Anterior cingulate cortex (tissue), 58 donors: ENCODE data around the gene TNPO1.
"Not testable (repeated sequence)": the region's sequence is repeated elsewhere in the genome, so short reads cannot be mapped to it uniquely, and the experiment has no call there.

Experiments
- DNase-seq, 58 donors: peaks; one replicate each; lab custom pipeline; 2025; lab: John Stamatoyannopoulos, UW

The TNPO1 gene

GRCh38 chr5:72921886-72922285 lies 105.4 kb downstream of the TNPO1 start:
- DNase-seq: no peak

DNA sequence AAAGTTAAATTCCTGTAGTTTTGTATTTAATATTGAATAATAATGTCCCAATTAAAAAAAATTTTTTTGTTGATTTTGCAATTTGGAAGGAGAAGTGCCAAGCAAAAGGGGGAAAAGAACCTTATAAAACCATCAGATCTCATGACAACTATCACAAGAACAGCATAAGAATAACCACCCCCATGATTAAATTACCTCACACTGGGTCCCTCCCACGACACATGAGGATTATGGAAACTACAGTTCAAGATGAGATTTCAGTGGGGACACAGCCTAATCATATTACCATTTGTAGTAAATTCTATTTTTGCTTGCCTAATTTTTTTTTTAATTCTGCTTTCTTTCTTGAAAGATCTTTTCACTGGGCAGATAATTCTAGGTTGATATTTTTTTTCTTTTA lies 106.0 kb downstream of the TNPO1 start:
- DNase-seq: no peak

- no peak for DNase-seq
Measured at GRCh38 chr5:72925336-72926010, 109.0 kb downstream of the TNPO1 start.

DNA sequence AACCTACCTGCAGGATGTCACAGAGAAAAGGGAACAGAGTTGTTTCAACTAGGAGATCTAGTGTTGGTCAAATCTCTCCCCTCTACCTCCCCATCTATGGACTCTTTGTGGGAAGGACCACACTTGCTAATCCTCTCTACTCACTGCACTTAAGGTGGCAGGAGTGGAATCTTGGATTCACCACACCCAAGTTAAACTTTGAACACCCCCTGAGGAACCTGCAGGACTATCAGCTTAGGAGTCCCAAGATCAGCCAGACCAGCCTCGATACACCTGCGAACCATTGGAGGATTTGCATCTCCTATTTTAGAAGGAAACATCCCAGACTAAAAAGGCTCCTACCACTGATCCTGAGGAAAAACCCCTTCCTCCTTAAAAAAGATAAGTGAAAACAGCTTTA lies 116.2 kb downstream of the TNPO1 start:
- not testable (repeated sequence) for DNase-seq

DNA sequence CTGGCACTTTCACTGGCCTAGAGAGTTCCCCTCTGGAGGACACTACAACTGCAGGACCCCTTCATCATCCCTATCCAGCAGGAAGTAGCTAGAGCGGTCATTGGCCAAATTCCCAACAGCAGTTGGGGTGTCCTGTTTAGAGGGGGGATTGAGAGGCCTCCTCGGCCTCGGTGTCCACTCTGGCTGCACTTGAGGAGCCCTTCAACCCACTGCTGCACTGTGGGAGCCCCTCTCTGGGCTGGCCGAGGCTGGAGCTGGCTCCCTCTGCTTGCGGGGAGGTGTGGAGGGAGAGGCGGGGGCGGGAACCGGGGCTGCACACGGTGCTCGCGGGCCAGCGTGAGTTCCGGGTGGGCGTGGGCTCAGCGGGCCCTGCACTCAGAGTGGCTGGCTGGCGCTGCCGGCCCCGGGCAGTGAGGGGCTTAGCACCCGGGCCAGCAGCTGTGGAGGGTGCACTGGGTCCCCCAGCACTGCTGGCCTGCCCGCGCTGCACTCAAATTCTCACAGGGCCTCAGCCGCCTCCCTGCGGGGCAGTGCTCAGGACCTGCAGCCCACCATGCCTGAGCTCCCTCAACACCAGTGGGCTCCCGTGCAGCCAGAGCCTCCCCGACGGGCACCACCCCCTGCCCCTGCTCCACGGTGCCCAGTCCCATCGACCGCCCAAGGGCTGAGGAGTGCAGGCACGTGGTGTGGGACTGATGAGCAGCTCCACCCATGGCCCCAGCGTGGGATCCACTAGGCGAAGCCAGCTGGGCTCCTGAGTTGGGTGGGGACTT lies 118.7 kb downstream of the TNPO1 start:
- DNase-seq: not testable (repeated sequence)

GRCh38 chr5:72936893-72937292 lies 120.4 kb downstream of the TNPO1 start:
- peak in 3 of 58 donors; percentile 14 to 32 (median 30) for DNase-seq

DNA sequence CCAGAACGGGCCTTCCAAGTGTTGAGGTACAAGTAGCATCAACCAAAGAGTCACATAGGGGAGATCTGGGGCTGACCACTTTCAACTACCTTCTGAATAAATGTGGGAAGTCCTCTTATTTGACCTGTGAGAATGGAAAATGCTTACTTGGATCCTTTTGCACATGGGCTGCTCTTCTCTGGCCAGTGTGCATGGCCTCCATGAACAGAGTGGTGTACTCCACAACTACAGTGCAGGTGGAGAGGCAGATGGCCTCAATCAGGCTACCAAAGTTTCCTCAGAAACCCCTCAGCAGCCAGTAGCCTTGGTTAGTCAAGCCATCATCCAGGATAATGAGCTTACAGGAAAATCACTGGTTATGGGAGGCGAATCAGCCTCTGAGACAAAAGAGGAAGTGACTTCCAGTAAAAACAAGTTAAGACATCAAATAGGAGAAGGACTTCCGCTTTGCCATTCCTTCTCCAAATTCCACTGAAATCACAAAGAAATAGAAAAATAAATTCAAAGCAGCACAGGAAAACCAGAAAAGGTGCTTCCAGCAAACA lies 121.1 kb downstream of the TNPO1 start:
- DNase-seq: no peak

GRCh38 chr5:72938206-72938605 lies 121.7 kb downstream of the TNPO1 start:
- DNase-seq: no peak

GRCh38 chr5:72940082-72940481 lies 123.6 kb downstream of the TNPO1 start:
- DNase-seq: no peak

DNA sequence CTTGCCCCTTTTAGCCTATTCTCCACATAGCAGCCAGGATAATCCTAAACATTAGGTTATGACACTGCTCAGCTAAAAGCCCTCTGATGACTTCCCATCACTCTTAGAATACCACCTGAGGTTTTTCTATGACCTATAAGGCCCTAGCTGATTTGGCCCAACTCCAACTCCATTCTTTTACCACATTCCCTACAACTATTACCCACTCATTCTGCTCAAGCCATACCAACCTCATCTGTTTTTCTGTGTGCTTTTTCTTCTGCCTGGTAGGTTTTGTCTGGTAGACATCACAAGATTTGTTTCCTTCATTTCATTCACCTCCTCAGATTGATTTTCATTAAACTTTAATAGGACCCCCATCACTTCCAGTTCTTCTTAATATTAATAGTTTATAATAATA lies 126.8 kb downstream of the TNPO1 start:
- DNase-seq: no peak

- DNase-seq: no peak
Measured at GRCh38 chr5:72947498-72947897, 131.0 kb downstream of the TNPO1 start.

DNA sequence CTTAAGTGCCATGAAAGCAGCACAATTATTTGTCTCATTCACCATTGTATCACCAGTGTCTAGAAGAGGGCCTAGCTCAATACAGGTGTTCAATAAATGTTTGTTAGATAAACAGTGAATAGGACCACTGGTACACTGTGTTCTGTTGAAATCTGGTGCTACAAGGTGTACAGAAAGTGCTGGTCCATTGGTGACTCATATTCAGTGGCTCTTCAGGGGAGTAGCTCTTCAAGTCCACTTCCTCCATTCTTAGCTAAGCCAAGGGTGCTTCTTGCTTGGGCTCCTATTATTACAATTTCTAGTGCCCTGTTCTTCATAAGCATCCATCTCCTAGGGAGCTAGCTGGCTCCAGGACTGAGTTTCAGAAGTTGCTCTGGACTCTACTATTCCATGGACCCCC lies 133.0 kb downstream of the TNPO1 start:
- DNase-seq: no peak

DNA sequence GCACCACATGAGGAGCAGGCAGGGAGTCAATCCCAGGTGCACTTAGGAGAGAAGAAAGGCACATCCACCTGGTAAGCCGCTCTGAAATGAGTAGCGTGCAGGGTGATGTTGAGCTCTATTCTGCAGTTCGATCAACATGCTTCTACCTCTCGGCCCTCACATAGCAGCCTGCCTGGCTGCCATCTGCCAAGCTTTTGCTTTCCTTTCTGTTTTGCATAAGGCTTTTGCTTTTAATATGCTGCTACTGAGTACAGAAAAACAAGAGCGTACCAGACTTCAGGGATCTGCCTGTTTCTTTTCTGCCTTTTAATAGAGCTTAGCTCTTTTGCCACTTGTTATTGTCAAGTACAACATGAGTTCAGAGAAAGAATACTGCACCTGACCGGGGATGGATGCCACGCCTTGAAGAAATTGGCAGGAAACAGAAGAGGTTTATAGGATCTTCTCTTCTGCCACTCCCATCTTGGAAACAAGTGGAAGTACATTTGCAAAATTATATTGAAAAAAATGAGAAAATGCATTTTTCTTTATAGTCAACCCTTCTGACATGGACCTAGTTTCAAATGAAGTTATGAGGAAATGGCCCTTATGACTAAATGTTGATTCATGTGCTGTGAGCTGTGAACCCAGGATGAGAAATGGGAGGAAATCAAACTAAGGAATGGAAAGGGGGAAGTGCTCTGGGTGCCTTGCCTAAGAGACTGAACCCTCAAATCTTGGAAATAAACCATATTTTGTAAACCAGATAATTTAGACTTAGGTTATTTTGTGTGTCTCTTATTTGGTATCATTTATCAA lies 135.4 kb downstream of the TNPO1 start:
- peak in 8 of 58 donors; percentile 1 to 70 (median 8) for DNase-seq

GRCh38 chr5:72954389-72954788 lies 137.9 kb downstream of the TNPO1 start:
- DNase-seq: no peak

GRCh38 chr5:72955143-72955767 lies 138.8 kb downstream of the TNPO1 start:
- peak in 11 of 58 donors; percentile 49 to 88 (median 75) for DNase-seq

GRCh38 chr5:72955768-72956323 lies 139.4 kb downstream of the TNPO1 start, which contains the start of gene FCHO2:
FCHO2 (plus strand) TSS chr5:72956041; CDS start chr5:72956097, 56 bp downstream.
- DNase-seq: peak; percentile 55 to 99 (median 92)

- peak in 44 of 58 donors; percentile 6 to 81 (median 48) for DNase-seq
Measured at GRCh38 chr5:72956324-72957140, 140.1 kb downstream of the TNPO1 start.

DNA sequence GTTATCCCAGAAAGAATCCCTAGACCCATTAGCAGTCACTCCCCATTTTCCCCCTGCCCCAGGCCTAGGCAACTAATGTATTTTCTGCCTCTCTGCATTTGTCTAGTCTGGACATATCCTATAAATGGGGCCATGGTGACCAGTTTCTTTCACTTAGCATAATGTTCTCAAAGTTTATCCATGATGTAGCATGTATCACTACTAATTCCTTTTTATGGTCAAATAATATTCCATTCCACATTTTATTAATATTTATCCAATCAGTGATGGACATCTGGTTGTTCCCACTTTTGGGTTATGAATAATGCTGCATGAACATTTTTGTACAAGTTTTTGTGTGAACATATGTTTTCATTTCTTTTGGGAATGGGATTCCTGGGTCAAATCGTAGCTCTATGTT lies 140.9 kb downstream of the TNPO1 start:
- no peak for DNase-seq

DNA sequence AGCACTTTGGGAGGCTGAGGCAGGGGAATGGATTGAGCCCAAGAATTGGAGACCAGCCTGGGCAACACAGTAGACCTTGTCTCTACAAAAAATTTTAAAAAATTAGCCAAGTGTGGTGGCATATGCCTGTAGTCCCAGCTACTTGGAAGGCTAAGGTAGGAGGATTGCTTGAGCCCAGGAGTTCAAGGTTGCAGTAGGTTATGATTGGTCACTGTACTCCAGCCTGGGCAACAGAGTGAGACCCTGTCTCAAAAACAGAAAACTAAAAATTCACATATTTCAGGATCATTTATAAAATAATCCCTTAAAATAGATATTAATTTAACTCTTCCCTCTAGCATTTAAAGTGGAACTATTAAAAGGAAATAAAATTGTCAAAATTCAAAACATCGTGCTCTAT lies 142.8 kb downstream of the TNPO1 start:
- DNase-seq: no peak
